AG04450 (cell line): ENCODE measurements around the gene RAB15. TPM values are rescaled to one million over a fixed set of nuclear protein-coding genes. Genes with fewer than 3 reads are reported as not detected.

Experiments used
- CTCF ChIA-PET: fragments of 300-600, 350-600 bp; formaldehyde crosslinking; extraction: SDS; loops from one replicate; lab custom pipeline; 2022; ENCODE audit warnings: antibody characterized with exemption, inconsistent platforms; lab: Charles Lee
- POLR2A ChIA-PET: fragments of 350-600 bp; formaldehyde crosslinking; extraction: SDS; loops from one replicate; lab custom pipeline; 2021; ENCODE audit warnings: antibody characterized with exemption, inconsistent platforms; lab: Yijun Ruan, JAX
- DNase-seq: peaks from one replicate; pipeline ENCODE4 v3.0.0-alpha.2; 2011; ENCODE audit warnings: low read depth, low spot score
- H3K27ac ChIP-seq: one replicate; pipeline ENCODE4 v1.5.1; 2012; ENCODE audit warnings: low read depth, low read length, control low read depth
- H3K27me3 ChIP-seq: one replicate; pipeline ENCODE4 v1.6.0; 2012; ENCODE audit warnings: low read length; ENCODE audit not compliant: control insufficient read depth, insufficient read depth
- H3K4me3 ChIP-seq: 2 replicates; pipeline ENCODE4 v1.5.1; 2011; ENCODE audit warnings: mild to moderate bottlenecking, low read depth, low read length, control low read depth
- H3K9me3 ChIP-seq: 2 replicates; pipeline ENCODE4 v1.5.1; 2012; ENCODE audit warnings: low read length; ENCODE audit not compliant: control insufficient read depth, insufficient read depth
- polyA plus RNA-seq: library from polyadenylated mRNA; depleted of rRNA; stranded (reverse); fragments of >200 nt; gene quantifications from 2 replicates; pipeline ENCODE4 v1.2.3, GENCODE V29; 2011
- TF ChIP-seq, protein P1 (sequence below): IDR thresholded peaks from 2 replicates; pipeline ENCODE4 v1.5.1; 2011; ENCODE audit warnings: low read depth, low read length, control low read depth, inconsistent platforms

The RAB15 gene
- polyA plus RNA-seq, 1 experiment, result 11.0 TPM

DNA sequence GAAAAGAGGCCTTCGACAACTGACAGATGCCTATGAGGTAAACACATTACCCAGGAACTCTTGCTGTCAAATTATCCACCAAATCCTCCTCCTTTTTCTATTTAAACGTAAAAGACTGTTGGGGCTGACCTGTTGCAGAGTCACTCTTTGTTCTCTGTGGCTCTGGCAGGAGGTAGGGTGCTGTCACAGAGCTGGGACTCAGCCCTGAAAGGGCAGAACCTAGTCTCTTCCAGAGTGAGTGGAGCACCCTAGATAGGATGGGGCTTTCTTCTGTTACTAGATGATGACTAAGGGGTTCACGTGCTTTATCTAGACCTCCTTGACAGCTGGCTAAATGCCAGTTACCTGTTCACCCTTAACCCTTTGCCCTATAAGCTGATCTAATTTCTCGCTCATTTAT, 40.2 kb upstream of the RAB15 start:
- Histone ChIP-seq H3K9me3 (no peaks in the 10 kb centered on the region), H3K4me3 (no peak overlapping the region), H3K27ac (no peak overlapping the region), H3K27me3 (no peaks in the 10 kb centered on the region)
- TF ChIP-seq, protein P1, sequence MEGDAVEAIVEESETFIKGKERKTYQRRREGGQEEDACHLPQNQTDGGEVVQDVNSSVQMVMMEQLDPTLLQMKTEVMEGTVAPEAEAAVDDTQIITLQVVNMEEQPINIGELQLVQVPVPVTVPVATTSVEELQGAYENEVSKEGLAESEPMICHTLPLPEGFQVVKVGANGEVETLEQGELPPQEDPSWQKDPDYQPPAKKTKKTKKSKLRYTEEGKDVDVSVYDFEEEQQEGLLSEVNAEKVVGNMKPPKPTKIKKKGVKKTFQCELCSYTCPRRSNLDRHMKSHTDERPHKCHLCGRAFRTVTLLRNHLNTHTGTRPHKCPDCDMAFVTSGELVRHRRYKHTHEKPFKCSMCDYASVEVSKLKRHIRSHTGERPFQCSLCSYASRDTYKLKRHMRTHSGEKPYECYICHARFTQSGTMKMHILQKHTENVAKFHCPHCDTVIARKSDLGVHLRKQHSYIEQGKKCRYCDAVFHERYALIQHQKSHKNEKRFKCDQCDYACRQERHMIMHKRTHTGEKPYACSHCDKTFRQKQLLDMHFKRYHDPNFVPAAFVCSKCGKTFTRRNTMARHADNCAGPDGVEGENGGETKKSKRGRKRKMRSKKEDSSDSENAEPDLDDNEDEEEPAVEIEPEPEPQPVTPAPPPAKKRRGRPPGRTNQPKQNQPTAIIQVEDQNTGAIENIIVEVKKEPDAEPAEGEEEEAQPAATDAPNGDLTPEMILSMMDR, result no peak
- POLR2A ChIA-PET, result no interaction called here
- CTCF ChIA-PET, result no interaction called here
- no peak for DNase-seq

DNA sequence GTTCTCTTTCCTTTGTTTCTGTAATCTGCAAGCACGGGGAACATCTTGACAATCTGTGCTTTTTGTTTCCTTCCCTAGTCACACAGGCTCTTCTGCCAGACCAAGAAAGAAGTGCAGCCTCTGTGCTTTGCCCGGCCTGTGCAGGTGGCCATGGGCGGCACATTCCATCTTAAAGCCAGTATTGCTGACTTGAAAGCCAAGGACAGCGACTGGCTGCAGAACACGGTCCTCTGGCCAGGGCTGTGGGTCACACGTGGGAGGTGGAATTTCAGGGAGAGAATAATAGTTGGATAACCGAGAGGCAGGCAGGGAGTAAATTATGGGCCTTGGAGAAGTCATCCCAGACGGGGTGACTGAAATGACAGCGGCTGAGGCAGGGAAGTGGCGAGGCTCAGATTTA, 39.4 kb upstream of the RAB15 start:
- CTCF ChIA-PET, result no interaction called here
- POLR2A ChIA-PET, result no interaction called here

DNA sequence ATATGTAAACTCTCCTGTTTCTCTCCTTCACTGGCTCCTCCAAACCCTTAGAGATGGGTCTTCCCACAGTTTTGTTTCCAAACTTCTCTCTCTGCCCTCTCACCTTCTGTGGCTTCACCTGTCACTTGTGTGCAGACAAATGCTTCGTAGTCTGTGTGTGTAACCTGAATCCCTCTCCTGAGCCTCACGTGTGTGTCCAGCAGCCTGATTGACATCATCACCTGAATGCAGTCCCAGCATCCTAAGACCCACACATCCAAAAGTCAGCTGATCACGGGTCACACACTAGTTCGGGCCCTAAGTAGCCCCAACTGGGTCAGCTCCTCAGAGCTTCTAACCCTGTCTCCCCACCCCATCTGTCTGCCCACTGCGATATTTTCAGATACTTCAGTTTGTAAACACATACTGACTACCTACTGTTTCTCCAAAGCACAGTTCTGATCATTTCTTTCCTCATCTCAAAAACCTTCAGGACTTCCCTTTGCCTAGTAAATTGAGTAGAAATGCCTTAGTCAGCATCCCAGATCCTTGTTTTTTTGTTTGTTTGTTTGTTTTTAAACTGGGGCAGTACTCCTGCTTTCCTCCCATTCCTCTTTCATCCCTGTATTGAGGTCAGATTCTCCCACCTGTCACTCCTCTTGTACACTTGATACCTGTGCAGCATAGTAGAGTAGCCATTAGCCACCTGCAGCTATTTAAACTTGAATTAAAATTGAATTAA, 38.2 kb upstream of the RAB15 start:
- no peaks in the 10 kb centered on the region for H3K9me3 ChIP-seq
- no peaks in the 10 kb centered on the region for H3K27me3 ChIP-seq
- H3K4me3 ChIP-seq, result no peak overlapping the region
- POLR2A ChIA-PET, result no interaction called here
- no peak for DNase-seq
- CTCF ChIA-PET, result interaction anchor here (2.7 kb wide), 1 partner anchor 9 kb away, joined by 11 read pairs; no protein-coding TSS in a partner anchor
- TF ChIP-seq, protein P1, result no peak
- no peak overlapping the region for H3K27ac ChIP-seq

More for the DNA sequence above, 39.4 kb upstream of the RAB15 start:
- Histone ChIP-seq H3K27ac (no peak overlapping the region), H3K4me3 (no peak overlapping the region), H3K9me3 (no peaks in the 10 kb centered on the region), H3K27me3 (no peaks in the 10 kb centered on the region)
- TF ChIP-seq, protein P1, result no peak
- DNase-seq, result no peak

DNA sequence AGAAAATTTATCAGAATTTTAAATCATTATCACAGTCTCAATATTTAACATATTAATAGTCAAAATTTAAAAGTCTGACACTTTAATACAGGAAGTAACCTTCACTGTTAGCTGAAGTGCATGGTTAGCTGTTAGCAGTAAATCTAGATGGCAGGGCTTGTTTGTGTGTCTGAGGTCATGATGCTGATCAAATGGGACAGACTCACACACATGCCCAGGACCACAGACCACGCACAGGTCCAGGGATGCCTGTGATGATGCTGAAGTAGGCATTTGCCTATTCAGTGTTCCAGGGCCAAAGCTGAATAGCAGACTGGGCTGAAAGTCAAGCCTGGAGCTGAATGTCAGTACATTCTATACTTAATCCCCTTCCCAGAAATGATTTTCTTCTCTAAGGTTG, 35.1 kb upstream of the RAB15 start:
- no peak overlapping the region for H3K27ac ChIP-seq
- POLR2A ChIA-PET, result no interaction called here

More for the DNA sequence above, 35.1 kb upstream of the RAB15 start:
- Histone ChIP-seq H3K4me3 (no peak overlapping the region), H3K27me3 (no peaks in the 10 kb centered on the region), H3K9me3 (no peaks in the 10 kb centered on the region)
- CTCF ChIA-PET, result interaction anchor here (1.0 to 10.6 kb wide), 2 partner anchors 12 to 23 kb away, joined by 3 to 91 read pairs; no protein-coding TSS in a partner anchor
- TF ChIP-seq, protein P1, result no peak
- DNase-seq, result no peak
